Gastroesophageal sphincter (tissue), 4 donors: ENCODE measurements around the gene SH3RF1. TPM values are rescaled to one million over a fixed set of nuclear protein-coding genes. Genes with fewer than 3 reads are reported as not detected.

Source experiments
- ATAC-seq: fragments of 150-250 bp; one replicate; pipeline ENCODE4 v1.9.1; 2016; ENCODE audit warnings: mild to moderate bottlenecking, moderate library complexity
- H3K27ac ChIP-seq, 4 donors: fragments of 200-600 bp; sonication (generic) in 3 of 4; 1 replicate in 3 of 4; 2 replicates in 1 of 4; pipeline ENCODE4 v1.5.1; 2016 to 2019
- H3K27me3 ChIP-seq: fragments of 200-600 bp; sonication (generic); one replicate; pipeline ENCODE4 v1.5.1; 2019
- H3K36me3 ChIP-seq, 2 donors: fragments of 200-600 bp; sonication (generic); one replicate each; pipeline ENCODE4 v1.5.1; 2019; ENCODE audit warnings: control low read depth in 1 of 2
- H3K4me1 ChIP-seq, 3 donors: fragments of 200-600 bp; sonication (generic); 1 replicate in 2 of 3; 2 replicates in 1 of 3; pipeline ENCODE4 v1.5.1; 2016 to 2019; ENCODE audit warnings: control low read depth in 2 of 3
- H3K4me3 ChIP-seq, 2 donors: fragments of 200-600 bp; sonication (generic); one replicate each; pipeline ENCODE4 v1.5.1; 2019; ENCODE audit warnings: mild to moderate bottlenecking in 1 of 2, moderate library complexity in 1 of 2
- H3K9me3 ChIP-seq, 3 donors: fragments of 200-600 bp; sonication (generic); one replicate each; pipeline ENCODE4 v1.5.1; 2017 to 2019; ENCODE audit warnings: control low read depth in 2 of 3
- CTCF ChIP-seq, 4 experiments: fragments of 200-600 bp in 2 of 4; fragments of 450-650 bp in 2 of 4; sonication (generic) in 1 of 4; IDR thresholded peaks; one replicate each; pipeline ENCODE4 v1.5.1; 2017 to 2019; ENCODE audit warnings: antibody characterized with exemption in 4 of 4, mild to moderate bottlenecking in 2 of 4, moderate library complexity in 2 of 4
- EP300 ChIP-seq: sonication (generic); formaldehyde crosslinking; IDR thresholded peaks from one replicate; pipeline ENCODE4 v1.6.1; 2017; ENCODE audit warnings: antibody characterized with exemption, mild to moderate bottlenecking
- POLR2A ChIP-seq, 2 donors: fragments of 450-650 bp; IDR thresholded peaks; one replicate each; pipeline ENCODE4 v1.6.1; 2017; ENCODE audit warnings: antibody characterized with exemption in 2 of 2, mild to moderate bottlenecking in 2 of 2, moderate library complexity in 1 of 2
- POLR2AphosphoS5 ChIP-seq: sonication (generic); formaldehyde crosslinking; IDR thresholded peaks from one replicate; pipeline ENCODE4 v1.6.1; 2017; ENCODE audit warnings: antibody characterized with exemption
- WGBS, 2 donors: methylation state at CpG; one replicate each; pipeline ENCODE4 v1.1.5; 2018; ENCODE audit warnings: low coverage in 1 of 2; 5-methylcytosine and 5-hydroxymethylcytosine counted together
- total RNA-seq, 4 donors: library from RNA; depleted of rRNA; stranded (reverse); fragments of >200 nt; gene quantifications; one replicate each; pipeline ENCODE4 v1.1.0, GENCODE V29; 2016

Gene SH3RF1
- total RNA-seq, 4 donors from 2014 or later = 9.2 to 17.6 (median 13.3) TPM

GRCh38 chr4:169045862-169046584 is 224.7 kb downstream of the SH3RF1 start:
- no peak overlapping the region for H3K27ac ChIP-seq
- no peaks in the 10 kb centered on the region for H3K9me3 ChIP-seq
- no peaks in the 10 kb centered on the region for H3K4me1 ChIP-seq
- H3K4me3 ChIP-seq = no peak overlapping the region
- 92 to 95% methylated on average over 7 of the region's 15 CpGs for WGBS, 2 donors
- H3K27me3 ChIP-seq = no peaks in the 10 kb centered on the region
- TF ChIP-seq POLR2AphosphoS5 = no peak
- TF ChIP-seq POLR2A (IDR thresholded peaks at IDR 0.05) = no peak
- TF ChIP-seq EP300 = no peak
- no peak for TF ChIP-seq CTCF (IDR thresholded peaks at IDR 0.05)
- no peaks in the 10 kb centered on the region for H3K36me3 ChIP-seq
- ATAC-seq = no peak

GRCh38 chr4:169044714-169045447 is 225.9 kb downstream of the SH3RF1 start:
- TF ChIP-seq POLR2A (IDR thresholded peaks at IDR 0.05) (no peak), EP300 (no peak), CTCF (IDR thresholded peaks at IDR 0.05) (no peak), POLR2AphosphoS5 (no peak)
- 71 to 91% methylated on average over 3 to 4 of the region's 5 CpGs for WGBS, 2 donors
- H3K9me3 ChIP-seq = no peaks in the 10 kb centered on the region
- no peaks in the 10 kb centered on the region for H3K36me3 ChIP-seq
- H3K4me1 ChIP-seq = no peaks in the 10 kb centered on the region
- no peak overlapping the region for H3K27ac ChIP-seq
- no peak for ATAC-seq
- H3K27me3 ChIP-seq = no peaks in the 10 kb centered on the region
- no peak overlapping the region for H3K4me3 ChIP-seq
